HG03520 (cell line): ENCODE results near the gene ADGB.
"Not testable (repeated sequence)": the region's sequence is repeated elsewhere in the genome, so short reads cannot be mapped to it uniquely, and the experiment has no call there.

Experiments
- ATAC-seq: cut with Tn5 transposase; IDR thresholded peaks from one replicate; pipeline ENCODE4 v1.9.1; 2021; ENCODE audit warnings: mild to moderate bottlenecking, moderate library complexity; ENCODE audit not compliant: unreplicated experiment

Gene ADGB

DNA sequence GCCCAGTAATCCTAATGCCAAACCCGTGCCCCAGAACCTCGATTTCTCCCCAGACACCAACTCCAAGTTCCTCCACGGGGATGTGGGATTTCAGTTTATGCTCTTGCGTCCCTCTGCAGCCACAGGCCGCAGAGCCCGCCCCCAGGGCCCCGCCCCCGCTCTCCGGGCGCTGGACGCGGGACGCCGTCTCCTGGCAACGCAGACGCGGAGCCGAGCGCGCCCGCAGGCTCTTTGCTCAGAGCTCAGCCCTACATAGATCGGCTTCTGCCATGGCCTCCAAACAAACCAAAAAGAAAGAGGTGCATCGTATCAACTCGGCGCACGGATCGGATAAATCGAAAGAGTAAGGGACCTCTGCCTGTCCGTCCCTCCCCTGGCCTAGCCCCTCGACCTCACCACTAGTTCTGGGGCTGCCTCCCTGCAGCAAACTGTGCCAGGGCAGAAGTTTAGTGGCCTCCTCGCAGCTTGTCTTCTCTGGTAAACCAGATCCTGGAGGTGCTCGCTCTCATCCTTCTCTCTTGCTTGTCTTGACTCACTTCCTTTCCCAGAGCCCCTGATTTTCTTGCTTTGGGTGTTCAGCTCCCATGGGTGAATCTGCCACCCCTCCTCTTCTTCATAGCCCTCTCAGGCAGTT, at the start of gene ADGB:
ADGB (plus strand) TSS at position 201 of the 634 bp plus-strand sequence; CDS start at position 270, 69 bp downstream.
- no peak for ATAC-seq

DNA sequence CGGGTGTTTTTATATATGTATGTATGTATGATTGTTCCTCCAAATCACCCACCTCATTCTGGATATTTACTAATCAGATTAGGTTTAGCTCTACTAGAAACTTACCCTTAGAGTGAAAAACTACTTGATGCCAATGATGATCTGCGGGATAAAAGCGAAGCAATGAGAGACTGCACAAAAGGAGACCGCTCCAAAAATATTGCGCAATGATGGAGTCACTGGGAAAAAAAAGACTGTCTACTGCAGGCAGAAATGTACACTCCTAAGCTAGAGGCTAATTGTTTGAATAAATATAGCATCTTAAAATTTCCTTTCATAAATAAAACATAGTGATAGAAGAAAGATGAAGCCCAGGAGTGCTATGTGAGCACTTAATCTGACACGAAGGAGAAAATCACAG, 47.9 kb upstream of the ADGB start:
- no peak for ATAC-seq

DNA sequence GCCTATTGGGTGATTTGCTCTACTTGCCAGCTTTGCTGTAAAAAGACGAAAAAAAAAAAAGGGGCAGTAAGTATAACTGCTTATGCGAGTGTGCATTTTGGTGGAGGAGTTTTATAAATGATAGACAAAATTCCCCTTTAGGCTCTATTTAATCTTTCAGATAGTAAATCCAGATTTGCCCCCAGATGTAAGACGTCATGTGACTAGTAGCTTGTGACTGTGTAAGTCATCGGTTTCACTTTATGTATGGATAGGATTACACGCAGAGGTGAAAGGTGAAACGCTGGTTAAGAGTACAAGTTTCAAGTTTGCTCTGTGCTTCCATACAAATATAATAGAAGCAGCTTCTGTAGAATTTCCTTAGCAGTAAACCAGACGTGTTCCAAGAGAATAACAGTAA, 47.2 kb upstream of the ADGB start:
- no peak for ATAC-seq

DNA sequence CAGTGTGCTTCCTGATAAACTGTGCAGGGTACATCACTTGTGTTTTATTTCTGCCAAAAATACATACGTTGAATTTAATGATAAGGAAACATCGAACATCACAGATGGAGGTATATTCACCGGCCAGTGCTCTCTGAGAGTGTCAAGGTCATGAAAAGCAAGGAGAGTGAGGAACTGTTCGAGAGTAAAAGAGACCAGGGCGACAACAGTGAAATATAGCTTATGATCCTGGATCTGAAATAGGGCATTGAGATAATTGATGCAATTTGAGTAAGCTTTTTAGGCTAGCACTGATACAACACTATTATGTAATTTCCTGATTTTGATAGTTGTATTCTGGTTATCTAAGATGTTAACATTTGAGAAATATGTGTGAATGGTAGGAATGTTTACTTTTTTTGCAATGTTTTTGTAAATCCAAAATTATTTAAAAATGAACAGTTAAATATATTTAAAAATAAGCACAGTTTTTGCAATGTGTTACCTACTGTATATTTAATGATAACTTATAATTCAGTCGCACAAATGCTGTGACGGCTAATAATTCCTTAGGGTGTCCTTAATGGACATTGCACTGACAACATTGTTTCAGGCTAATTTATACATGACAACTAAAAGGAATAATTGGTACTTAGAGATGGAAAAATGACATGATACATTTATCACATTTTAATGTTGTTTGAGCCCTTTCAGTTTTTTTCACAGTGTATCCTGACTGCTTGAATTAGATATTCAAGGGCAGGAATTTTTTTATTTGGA, 45.2 kb upstream of the ADGB start:
- ATAC-seq, result no peak

DNA sequence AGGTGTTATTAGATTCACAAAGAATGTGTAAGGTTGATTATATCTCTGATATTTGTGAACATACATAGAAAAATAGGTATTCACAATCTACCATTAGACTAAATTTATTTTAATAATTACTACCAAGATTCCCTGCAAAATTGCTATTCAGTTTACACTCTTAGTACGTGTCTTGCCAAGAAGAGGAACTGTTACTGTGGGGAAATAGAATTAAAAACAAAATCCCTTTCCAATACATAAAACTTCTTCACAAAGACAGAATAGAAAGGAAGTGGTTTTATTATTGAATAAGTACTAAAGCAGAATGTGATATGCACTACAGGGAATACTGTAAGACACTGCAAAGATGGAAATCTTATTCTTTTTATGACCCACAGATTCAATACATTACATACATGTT, 38.2 kb upstream of the ADGB start:
- ATAC-seq, result no peak

DNA sequence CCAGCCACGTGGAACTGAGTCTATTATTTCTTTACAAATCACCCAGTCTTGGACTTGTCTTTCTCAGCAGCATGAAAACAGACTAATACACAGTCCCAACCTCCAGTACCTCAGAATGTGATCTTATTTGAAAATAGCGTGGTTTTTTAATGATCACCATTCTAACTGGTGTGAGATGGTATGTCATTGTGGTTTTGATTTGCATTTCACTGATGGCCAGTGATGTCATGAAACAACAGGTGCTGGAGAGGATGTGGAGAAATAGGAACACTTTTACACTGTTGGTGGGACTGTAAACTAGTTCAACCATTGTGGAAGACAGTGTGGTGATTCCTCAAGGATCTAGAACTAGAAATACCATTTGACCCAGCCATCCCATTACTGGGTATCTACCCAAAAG, 32.1 kb upstream of the ADGB start:
- not testable (repeated sequence) for ATAC-seq

DNA sequence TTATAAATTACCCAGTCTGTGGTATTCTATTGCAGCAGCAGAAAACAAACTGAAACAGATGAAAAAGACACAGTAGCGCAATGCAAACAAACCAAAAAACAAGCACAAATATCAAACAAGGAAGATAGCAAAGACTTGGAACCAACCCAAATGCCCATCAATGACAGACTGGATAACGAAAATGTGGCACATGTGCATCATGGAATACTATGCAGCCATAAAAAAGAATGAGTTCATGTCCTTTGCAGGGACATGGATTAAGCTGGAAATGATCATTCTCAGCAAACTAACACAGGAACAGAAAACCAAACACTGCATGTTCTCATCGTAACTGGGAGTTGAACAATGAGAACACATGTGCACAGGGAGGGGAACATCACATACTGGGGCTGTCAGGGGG, 30.2 kb upstream of the ADGB start:
- ATAC-seq, result not testable (repeated sequence)

DNA sequence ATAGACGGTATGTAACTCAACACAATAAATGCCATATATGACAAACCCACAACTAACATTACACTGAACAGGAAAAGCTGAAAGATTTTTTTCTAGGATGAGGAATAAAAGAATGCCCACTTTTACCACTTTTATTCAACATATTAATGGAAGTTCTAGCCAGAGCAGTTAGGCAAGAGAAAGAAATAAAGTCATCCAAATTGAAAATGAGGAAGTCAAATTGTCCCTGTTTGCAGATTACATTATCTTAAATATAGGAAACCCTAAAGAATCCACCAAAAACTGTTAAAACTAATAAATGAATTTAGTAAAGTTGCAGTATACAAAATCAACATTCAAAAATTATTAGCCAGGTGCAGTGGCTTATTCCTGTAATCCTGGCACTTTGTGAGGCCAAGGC, 24.6 kb upstream of the ADGB start:
- no peak for ATAC-seq

DNA sequence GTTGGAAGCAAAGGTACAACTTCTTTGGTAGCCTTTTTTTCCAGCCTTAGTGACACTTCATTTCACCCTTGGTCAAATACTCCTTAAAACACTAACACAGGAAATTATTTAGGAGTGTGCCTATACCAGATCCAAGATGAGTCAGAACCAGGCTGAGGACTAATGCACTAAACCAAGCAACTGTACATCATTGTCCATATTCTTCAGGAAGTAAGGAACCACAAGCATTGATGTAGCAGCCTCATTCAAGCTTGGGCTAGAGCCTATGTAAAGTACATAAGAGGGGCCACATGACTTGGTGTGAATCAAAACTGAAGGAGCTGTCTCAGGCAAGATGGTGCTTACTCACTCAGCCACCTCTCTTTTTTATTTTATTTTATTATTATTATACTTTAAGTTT, 20.7 kb upstream of the ADGB start:
- ATAC-seq, result no peak

DNA sequence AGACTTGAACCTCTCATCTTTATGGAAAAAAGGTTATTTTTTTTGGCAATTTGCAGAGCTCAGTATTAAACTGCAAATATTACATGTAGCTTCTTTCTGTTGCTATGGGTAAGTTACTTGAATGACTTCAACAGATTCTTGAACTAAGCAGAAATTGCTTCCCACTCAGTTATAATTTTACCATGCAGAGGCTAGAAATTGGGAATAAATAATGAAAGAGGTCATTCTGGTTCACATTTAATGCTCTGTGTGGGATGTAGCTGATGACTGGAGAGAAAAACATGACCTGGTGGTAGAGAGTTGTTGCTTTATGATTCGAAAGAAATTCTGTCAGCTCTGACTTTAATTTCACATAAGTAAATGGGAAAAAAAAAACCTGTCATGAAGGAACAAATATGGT, 16.8 kb upstream of the ADGB start:
- no peak for ATAC-seq

DNA sequence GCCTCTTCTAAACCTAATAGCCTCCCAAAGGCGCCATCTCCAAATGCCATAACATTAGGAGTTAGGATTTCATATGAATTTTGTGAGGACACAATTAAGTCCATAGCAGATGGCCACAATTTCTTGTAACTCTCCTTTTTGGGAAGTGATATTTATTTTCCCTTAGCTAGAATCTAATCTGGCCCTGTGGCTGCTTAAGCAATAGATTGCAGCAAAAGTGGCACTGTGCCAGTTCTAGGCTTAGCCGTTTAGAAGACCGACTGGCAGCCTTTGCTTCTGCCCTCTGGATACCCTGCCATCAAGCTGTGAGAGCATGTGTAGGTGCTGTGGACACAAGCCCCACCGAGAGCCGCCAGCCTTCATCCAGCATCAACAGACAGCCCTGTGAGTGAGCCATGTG, 15.9 kb upstream of the ADGB start:
- ATAC-seq, result no peak

DNA sequence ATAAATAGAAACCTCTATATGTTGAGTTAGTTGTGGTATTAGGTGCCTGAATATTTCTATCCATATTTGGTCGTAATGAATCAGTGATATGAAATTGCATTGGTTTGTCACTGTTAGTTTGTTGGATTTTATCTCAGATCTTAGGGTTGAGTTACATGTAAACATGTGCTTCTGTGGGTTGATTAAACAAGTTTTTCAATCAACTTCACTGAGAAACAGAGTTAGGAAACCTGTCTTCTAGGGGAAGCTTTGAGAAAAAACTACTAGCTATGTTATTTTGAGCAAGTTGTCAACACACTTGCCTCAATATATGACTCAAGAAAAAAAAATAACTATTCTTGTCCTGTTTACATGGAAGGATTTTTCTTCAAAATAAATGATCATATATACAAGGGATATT, 14.8 kb upstream of the ADGB start:
- ATAC-seq, result no peak

DNA sequence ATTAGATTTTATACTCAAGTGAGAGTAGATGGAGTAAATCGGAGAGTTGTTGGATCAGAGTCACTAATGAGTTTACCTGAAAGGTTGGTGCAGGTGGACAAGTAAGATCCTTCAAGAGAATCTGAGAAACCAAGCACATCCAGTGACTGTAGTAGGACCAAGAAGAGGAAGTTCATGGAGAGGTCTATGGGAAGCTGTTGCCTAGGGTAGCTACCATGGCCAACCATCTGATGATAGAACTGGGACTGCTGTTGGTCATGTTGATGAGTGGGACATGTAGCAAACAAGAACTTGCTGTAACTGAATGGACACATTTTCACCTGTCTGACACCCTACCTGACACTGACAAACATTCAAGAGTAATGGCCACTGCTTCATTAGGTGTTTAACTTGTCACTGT, 11.3 kb upstream of the ADGB start:
- no peak for ATAC-seq

DNA sequence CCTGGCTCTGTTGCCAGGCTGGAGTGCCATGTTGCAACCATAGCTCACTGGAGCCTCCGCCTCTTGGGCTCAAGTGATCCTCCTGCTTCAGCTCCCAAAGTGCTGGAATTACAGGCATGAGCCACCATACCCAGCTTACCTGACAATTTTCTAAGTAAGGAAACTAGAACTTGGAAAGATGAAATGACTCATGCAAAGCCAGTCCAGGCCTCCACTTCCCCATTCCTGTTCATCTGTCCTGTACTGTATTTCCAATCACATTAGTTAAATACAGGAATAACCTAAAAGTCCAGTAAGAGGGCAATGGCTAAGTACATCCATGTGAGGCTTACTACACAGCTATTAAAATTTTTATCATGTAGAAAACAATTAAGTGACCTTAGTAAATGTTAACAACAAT, 8.3 kb upstream of the ADGB start:
- ATAC-seq, result no peak

DNA sequence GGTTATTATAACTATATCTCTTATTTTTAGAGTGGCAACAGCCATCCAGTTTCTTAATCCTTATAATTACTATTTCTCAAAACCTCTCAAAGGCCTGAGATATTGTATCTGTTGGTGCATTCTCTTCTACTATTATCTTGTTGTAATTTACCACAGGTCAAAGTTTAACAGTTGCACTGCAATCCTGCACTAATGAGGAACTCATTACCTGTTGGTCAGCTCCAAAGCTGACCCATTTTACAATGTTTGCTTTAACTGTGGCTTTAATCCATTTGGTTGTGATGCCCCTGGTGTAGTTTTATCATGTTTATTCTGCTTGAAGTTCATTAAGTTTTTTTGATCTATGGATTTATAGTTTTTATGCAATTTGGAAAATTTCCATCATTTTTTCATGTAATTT, 6.3 kb upstream of the ADGB start:
- ATAC-seq, result no peak

DNA sequence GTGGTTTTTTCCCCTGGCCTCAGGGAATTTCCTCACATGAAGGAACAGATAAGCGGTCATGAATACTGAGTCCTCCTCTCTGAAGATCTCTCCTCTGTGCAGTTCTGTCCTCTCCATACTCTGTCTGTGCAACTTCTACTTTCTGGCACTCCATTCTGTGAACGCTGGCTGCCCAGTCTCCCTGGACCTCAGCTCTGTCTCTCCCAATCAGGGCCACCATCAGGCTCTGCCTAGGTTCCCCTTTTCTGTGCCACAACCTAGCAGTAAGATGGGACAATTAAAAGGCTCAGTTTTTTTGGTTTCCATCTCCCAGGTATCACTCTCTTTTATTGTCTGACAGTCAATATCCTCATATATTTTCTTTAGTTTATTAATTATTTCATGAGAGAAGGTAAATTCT, 4.8 kb upstream of the ADGB start:
- no peak for ATAC-seq

DNA sequence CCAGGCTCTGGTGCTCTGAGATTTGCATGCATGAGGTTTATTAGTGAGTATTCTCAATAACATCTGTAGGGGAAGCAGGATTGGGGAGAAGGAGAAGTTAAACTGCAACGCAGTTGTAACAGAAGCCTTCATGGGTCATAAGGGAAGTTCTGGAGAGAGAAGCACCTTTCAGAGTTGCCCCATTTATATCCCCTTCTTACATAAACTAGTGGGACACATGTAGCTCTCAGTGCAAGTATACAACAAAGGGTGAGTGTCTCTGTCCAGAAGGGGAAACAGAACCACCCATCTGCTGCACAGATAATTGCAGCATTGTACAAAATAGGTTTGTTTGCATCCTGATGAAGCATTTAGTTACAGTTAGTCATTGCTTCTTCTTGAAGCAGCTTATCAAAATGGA, 4.3 kb upstream of the ADGB start:
- ATAC-seq, result no peak

DNA sequence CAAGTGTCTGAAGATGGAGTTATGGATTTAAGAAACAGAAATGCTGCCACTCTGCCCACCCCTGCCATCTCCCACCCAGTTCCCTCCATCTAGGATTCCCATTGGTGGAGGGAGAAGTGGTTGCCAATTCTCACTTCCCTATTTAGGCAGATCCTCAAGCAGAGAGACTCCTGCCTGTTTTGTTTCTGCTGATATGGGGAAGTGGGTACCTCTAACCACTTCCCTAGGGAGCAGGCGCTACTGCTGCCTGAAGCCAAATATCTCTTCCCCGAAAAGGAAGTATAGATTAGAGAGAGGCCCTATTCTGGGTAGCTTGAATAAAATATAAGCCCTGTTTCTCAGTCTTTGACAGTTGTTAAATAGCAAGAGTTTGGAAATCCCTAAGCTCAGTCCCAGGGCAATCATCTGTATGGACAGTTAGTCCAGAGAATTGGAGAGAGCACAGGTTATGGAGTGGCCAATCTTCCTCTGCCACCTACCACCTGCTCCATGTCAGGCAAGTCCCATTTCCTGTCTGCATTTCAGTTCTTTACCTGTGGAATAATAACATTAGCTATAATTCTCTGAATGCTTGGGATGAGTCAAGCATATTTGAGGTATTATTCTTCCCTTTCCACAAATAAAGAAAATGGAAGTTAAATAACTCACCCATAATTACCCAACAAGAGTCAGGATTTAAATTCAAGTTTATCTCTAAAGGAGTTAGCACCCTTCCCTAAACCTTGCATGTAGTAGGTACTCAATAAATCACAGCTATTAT, 2.6 kb upstream of the ADGB start:
- ATAC-seq, result no peak

DNA sequence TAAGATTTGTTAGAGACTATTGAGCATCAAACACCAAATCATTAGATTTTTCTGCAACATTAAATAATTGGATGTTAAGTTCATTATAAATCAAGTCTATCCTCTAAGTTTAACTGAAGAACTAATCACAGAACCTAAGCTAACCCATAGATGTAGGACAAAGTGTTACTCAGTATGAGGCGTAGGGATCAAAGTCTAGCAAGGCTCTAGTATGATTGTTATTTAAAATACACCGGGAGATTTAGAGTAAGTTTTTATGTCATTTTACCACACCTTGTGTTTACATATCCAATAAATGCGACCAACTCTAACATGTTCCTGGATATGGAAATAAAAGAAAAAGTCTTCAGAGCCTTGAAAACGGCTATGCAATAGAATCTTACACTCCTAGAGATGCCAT, 2.6 kb downstream of the ADGB start:
- no peak for ATAC-seq

DNA sequence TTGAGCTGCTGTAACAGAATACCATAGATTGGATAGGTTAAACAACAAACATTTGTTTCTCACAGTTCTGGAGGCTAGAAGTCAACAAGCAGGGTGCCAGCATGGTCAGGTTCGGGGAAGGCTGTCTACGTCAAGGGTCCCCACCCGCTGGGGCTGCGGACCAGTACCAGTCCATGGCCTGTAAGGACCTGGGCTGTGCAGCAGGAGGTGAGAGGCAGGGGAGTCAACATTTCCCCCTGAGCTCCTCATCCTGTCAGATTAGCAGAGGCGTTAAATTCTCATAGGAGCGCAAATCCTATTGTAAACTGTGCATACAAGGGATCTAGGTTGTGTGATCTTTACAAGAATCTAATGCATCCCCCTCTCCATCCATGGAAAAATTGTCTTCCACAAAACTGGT, 3.8 kb downstream of the ADGB start:
- no peak for ATAC-seq

DNA sequence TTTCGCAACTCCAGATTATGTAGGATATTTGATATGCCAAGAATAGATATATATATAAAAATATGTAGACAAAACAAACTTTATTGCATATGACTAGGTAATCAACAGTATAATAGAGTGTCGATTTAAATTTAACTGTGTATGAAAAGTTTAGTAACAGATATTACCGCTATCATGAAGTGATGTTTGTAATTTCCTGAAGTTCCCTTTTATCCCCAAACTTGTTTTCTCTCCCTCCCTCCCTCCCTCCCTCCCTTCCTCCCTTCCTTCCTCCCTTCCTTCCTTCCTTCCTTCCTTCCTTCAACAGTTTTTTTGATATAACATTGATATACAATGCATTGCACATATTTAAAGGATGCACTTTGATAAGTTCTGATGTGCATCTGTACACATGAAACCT, 15.2 kb downstream of the ADGB start:
- ATAC-seq, result no peak

DNA sequence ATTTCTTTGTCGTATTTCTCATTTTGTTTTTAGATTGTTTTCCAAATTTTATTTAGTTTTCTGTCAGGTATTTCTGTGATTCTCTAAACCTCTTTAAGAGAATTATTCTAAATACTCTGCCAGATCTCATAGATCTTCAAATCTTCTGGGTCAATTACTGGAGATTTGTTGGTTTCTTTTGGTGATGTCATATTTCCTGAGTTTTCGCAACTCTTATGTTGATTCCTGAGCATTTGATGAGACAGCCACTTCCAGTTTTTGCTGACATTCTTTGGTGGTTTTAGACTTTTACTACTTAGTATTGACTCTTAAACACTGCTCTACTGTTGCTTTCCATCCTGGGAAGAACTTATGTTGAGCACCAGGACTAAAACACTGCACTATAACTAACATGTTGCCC, 21.9 kb downstream of the ADGB start:
- ATAC-seq, result no peak
